HepG2 (cell line): ENCODE results near the gene RALY. TPM values are rescaled to one million over a fixed set of nuclear protein-coding genes. Genes with fewer than 3 reads are reported as not detected.

ENCODE experiments used
- CBX5 ChIP-seq: sonication (generic); formaldehyde crosslinking; IDR thresholded peaks from 2 replicates; pipeline ENCODE4 v1.4.0; 2020; ENCODE audit warnings: missing genetic modification reagents, borderline replicate concordance
- CENPX ChIP-seq: sonication (generic); formaldehyde crosslinking; IDR thresholded peaks from 2 replicates; pipeline ENCODE4 v1.9.0; 2021; ENCODE audit warnings: mild to moderate bottlenecking, missing genetic modification reagents, moderate library complexity
- CREM ChIP-seq, 2 experiments: sonication (generic) in 1 of 2; formaldehyde crosslinking in 1 of 2; IDR thresholded peaks; 2 replicates each; pipeline versions ENCODE4 v1.4.0 to v1.6.1; 2016 to 2020; ENCODE audit warnings: antibody characterized with exemption in 1 of 2, mild to moderate bottlenecking in 1 of 2, missing genetic modification reagents in 1 of 2
- DR1 ChIP-seq: sonication (generic); formaldehyde crosslinking; IDR thresholded peaks from 2 replicates; pipeline ENCODE4 v1.8.0; 2021; ENCODE audit warnings: mild to moderate bottlenecking, missing genetic modification reagents, inconsistent platforms
- FIP1L1 ChIP-seq: fragments of 200-400 bp; formaldehyde crosslinking; IDR thresholded peaks from 2 replicates; pipeline ENCODE4 v1.6.1; 2018; ENCODE audit warnings: low read depth, mild to moderate bottlenecking, low read length, moderate library complexity, borderline replicate concordance; ENCODE audit not compliant: insufficient read depth
- JARID2 ChIP-seq: sonication (generic); formaldehyde crosslinking; IDR thresholded peaks from 2 replicates; pipeline ENCODE4 v1.8.1; 2023; ENCODE audit warnings: missing genetic modification reagents, inconsistent platforms; ENCODE audit not compliant: insufficient replicate concordance
- MXD4 ChIP-seq: IDR thresholded peaks from 2 replicates; pipeline ENCODE4 v1.6.1; 2016; ENCODE audit warnings: mild to moderate bottlenecking, missing biosample characterization, missing genetic modification reagents
- MYNN ChIP-seq: sonication (generic); formaldehyde crosslinking; IDR thresholded peaks from 2 replicates; pipeline ENCODE4 v1.4.0; 2020; ENCODE audit warnings: mild to moderate bottlenecking, low read depth, missing genetic modification reagents
- NFRKB ChIP-seq: fragments of 450-650 bp; IDR thresholded peaks from 2 replicates; pipeline ENCODE4 v1.6.1; 2017
- NKX3-1 ChIP-seq: sonication (generic); formaldehyde crosslinking; IDR thresholded peaks from 2 replicates; pipeline ENCODE4 v1.5.0; 2020; ENCODE audit warnings: missing genetic modification reagents
- PITX1 ChIP-seq: sonication (generic); formaldehyde crosslinking; IDR thresholded peaks from 2 replicates; pipeline ENCODE4 v1.5.1; 2020; ENCODE audit warnings: mild to moderate bottlenecking, missing genetic modification reagents
- RBM22 ChIP-seq: fragments of 200-400 bp; formaldehyde crosslinking; optimal IDR thresholded peaks from 2 replicates; pipeline ENCODE3; 2017; ENCODE audit warnings: mild to moderate bottlenecking, low read length, moderate library complexity
- TBP ChIP-seq: sonication (generic); formaldehyde crosslinking; IDR thresholded peaks from 2 replicates; pipeline ENCODE4 v1.5.0; 2020; ENCODE audit warnings: missing genetic modification reagents
- ZBTB21 ChIP-seq: sonication (generic); formaldehyde crosslinking; IDR thresholded peaks from 2 replicates; pipeline ENCODE4 v1.4.0; 2020; ENCODE audit warnings: missing genetic modification reagents
- ZFP36L1 ChIP-seq: sonication (generic); formaldehyde crosslinking; IDR thresholded peaks from 2 replicates; pipeline ENCODE4 v1.8.0; 2022; ENCODE audit warnings: mild to moderate bottlenecking, missing genetic modification reagents, moderate library complexity
- ZNF205 ChIP-seq: IDR thresholded peaks from 2 replicates; pipeline ENCODE4 v1.6.1; 2018; ENCODE audit warnings: missing biosample characterization, missing genetic modification reagents
- ZNF446 ChIP-seq: sonication (generic); formaldehyde crosslinking; IDR thresholded peaks from 2 replicates; pipeline ENCODE4 v1.5.0; 2020; ENCODE audit warnings: mild to moderate bottlenecking, missing genetic modification reagents
- ZNF629 ChIP-seq: sonication (generic); formaldehyde crosslinking; conservative IDR thresholded peaks from 2 replicates; pipeline ENCODE4 v1.5.0; 2020; ENCODE audit warnings: missing genetic modification reagents
- ZNF780A ChIP-seq: sonication (generic); formaldehyde crosslinking; IDR thresholded peaks from 2 replicates; pipeline ENCODE4 v1.8.0; 2022; ENCODE audit warnings: mild to moderate bottlenecking, missing genetic modification reagents, moderate library complexity
- polyA plus RNA-seq, 8 experiments: library from polyadenylated mRNA; depleted of rRNA in 3 of 8; stranded (reverse) in 7 of 8; unstranded in 1 of 8; fragments of >200 nt; fragmentation: Illumina TruSeq in 4 of 8; extraction: Trizol in 4 of 8; gene quantifications; 2 replicates each; pipeline versions ENCODE4 v1.2.1 to v1.2.3, GENCODE V29; 2011 to 2016; ENCODE audit warnings: low read depth in 4 of 8, missing spikeins in 1 of 8, mixed read lengths in 1 of 8; ENCODE audit not compliant: insufficient read depth in 1 of 8
- total RNA-seq, 5 experiments: library from RNA; depleted of rRNA; stranded (reverse); fragments of >200 nt; fragmentation: Illumina TruSeq; extraction: Trizol; gene quantifications; 2 replicates each; pipeline ENCODE4 v1.2.3, GENCODE V29; 2016; ENCODE audit warnings: low read depth in 1 of 5
- TF ChIP-seq, protein P1 (sequence below): sonication (generic); formaldehyde crosslinking; IDR thresholded peaks from 2 replicates; pipeline ENCODE4 v1.4.0; 2020; ENCODE audit warnings: mild to moderate bottlenecking, missing genetic modification reagents
- TF ChIP-seq, protein P2 (sequence below): sonication (generic); formaldehyde crosslinking; IDR thresholded peaks from 2 replicates; pipeline ENCODE4 v1.4.0; 2020; ENCODE audit warnings: missing genetic modification reagents, mild to moderate bottlenecking, borderline replicate concordance
- TF ChIP-seq, protein P3 (sequence below): sonication (generic); formaldehyde crosslinking; IDR thresholded peaks from 2 replicates; pipeline ENCODE4 v1.5.0; 2020; ENCODE audit warnings: mild to moderate bottlenecking, missing genetic modification reagents

Gene RALY
- total and polyA plus RNA-seq, 2 of the 13 experiments (the other 11 are each of a cell fraction or from before 2014, with no cell fraction given) = 178 to 186 TPM

DNA sequence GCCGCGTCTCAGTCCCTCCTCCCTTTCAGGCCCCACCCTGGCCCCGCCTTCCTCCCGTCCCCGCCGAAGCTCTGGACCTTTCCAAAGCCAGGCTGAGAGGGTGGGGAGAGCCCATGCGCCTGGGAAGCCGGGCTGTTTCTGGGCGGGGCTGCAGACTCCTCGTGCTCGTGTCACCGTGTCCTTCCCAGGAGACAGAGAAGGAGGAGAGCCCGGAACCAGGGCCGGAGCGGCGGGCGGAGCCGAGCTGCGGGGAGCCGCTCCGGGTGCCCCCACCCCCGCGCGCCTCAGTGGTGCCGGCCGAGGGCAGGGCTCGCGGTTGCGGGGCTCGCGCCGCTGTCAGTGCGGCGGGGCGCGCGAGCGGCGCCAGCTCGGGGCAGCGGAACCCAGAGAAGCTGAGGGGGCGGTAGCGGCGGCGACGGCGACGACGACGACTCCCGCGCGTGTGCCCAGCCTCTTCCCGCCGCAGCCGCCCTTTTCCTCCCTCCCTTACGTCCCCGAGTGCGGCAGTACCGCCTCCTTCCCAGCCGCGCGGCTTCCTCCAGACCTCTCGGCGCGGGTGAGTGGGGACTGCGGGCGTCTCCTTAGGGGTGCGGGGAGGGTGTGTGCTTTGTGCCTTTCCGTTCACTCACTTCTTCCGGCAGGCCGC is at the start of gene RALY (continued):
- TF ChIP-seq, protein P1, sequence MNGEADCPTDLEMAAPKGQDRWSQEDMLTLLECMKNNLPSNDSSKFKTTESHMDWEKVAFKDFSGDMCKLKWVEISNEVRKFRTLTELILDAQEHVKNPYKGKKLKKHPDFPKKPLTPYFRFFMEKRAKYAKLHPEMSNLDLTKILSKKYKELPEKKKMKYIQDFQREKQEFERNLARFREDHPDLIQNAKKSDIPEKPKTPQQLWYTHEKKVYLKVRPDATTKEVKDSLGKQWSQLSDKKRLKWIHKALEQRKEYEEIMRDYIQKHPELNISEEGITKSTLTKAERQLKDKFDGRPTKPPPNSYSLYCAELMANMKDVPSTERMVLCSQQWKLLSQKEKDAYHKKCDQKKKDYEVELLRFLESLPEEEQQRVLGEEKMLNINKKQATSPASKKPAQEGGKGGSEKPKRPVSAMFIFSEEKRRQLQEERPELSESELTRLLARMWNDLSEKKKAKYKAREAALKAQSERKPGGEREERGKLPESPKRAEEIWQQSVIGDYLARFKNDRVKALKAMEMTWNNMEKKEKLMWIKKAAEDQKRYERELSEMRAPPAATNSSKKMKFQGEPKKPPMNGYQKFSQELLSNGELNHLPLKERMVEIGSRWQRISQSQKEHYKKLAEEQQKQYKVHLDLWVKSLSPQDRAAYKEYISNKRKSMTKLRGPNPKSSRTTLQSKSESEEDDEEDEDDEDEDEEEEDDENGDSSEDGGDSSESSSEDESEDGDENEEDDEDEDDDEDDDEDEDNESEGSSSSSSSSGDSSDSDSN (CRISPR knock-in tag) = no peak; the same call in 1 of the 2 replicates
- TF ChIP-seq ZFP36L1 (no peak; the same call in 1 of the 2 replicates), ZNF780A (CRISPR knock-in tag) (no peak), ZNF205 (CRISPR knock-in tag) (peak; percentile 52), CREM (IDR thresholded peaks at IDR 0.05) (peak; percentile 29; the same call in 1 of the 2 replicates), CREM (CRISPR knock-in tag; IDR thresholded peaks at IDR 0.05) (no peak), NFRKB (no peak), ZNF629 (CRISPR knock-in tag) (peak; percentile 80), CENPX (CRISPR knock-in tag) (no peak), NKX3-1 (CRISPR knock-in tag) (peak; percentile 21; the same call in 1 of the 2 replicates), ZBTB21 (CRISPR knock-in tag) (no peak; the same call in 1 of the 2 replicates), RBM22 (peak; percentile 49), PITX1 (CRISPR knock-in tag) (peak; percentile 62), DR1 (CRISPR knock-in tag) (no peak; the same call in 1 of the 2 replicates), JARID2 (CRISPR knock-in tag) (peak; percentile 18), CBX5 (CRISPR knock-in tag) (no peak), MYNN (CRISPR knock-in tag) (peak; percentile 87; the same call in 1 of the 2 replicates), FIP1L1 (0 out of 2 replicates have a peak, but pooled peaks have one; percentile 4), ZNF446 (CRISPR knock-in tag) (no peak; the same call in 1 of the 2 replicates), MXD4 (CRISPR knock-in tag) (peak; percentile 84), TBP (CRISPR knock-in tag) (peak; percentile 96)
- TF ChIP-seq, protein P2, sequence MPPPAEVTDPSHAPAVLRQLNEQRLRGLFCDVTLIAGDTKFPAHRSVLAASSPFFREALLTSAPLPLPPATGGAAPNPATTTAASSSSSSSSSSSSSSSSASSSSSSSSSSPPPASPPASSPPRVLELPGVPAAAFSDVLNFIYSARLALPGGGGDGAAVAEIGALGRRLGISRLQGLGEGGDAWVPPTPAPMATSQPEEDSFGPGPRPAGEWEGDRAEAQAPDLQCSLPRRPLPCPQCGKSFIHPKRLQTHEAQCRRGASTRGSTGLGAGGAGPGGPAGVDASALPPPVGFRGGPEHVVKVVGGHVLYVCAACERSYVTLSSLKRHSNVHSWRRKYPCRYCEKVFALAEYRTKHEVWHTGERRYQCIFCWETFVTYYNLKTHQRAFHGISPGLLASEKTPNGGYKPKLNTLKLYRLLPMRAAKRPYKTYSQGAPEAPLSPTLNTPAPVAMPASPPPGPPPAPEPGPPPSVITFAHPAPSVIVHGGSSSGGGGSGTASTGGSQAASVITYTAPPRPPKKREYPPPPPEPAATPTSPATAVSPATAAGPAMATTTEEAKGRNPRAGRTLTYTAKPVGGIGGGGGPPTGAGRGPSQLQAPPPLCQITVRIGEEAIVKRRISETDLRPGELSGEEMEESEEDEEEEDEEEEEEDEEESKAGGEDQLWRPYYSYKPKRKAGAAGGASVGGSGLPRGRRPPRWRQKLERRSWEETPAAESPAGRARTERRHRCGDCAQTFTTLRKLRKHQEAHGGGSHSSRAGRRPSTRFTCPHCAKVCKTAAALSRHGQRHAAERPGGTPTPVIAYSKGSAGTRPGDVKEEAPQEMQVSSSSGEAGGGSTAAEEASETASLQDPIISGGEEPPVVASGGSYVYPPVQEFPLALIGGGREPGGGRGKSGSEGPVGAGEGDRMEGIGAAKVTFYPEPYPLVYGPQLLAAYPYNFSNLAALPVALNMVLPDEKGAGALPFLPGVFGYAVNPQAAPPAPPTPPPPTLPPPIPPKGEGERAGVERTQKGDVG (CRISPR knock-in tag) = no peak; the same call in none of the 2 replicates
- TF ChIP-seq, protein P3, sequence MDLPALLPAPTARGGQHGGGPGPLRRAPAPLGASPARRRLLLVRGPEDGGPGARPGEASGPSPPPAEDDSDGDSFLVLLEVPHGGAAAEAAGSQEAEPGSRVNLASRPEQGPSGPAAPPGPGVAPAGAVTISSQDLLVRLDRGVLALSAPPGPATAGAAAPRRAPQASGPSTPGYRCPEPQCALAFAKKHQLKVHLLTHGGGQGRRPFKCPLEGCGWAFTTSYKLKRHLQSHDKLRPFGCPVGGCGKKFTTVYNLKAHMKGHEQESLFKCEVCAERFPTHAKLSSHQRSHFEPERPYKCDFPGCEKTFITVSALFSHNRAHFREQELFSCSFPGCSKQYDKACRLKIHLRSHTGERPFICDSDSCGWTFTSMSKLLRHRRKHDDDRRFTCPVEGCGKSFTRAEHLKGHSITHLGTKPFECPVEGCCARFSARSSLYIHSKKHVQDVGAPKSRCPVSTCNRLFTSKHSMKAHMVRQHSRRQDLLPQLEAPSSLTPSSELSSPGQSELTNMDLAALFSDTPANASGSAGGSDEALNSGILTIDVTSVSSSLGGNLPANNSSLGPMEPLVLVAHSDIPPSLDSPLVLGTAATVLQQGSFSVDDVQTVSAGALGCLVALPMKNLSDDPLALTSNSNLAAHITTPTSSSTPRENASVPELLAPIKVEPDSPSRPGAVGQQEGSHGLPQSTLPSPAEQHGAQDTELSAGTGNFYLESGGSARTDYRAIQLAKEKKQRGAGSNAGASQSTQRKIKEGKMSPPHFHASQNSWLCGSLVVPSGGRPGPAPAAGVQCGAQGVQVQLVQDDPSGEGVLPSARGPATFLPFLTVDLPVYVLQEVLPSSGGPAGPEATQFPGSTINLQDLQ (CRISPR knock-in tag) = 0 out of 2 replicates have a peak, but pooled peaks have one; percentile 58
